ENCODE results near the gene EXOC6B.

GRCh38 chr2:72723769-72724370, 102.0 kb downstream of the EXOC6B start:
- TF ChIP-seq CTCF (IDR thresholded peaks at IDR 0.05; ENCODE audit: low read length) (no peak), EZH2 (optimal IDR thresholded peaks at IDR 0.05; ENCODE audit: low read depth, low read length) (no peak), EZH2phosphoT487 (IDR thresholded peaks at IDR 0.05; ENCODE audit: low read length) (no peak)

All from MM.1S (cell line).